ENCODE data around the gene FMNL2. TPM values are rescaled to one million over a fixed set of nuclear protein-coding genes. Genes with fewer than 3 reads are reported as not detected.

The FMNL2 gene
- polyA plus RNA-seq, 1 donor: 20.4 TPM

DNA sequence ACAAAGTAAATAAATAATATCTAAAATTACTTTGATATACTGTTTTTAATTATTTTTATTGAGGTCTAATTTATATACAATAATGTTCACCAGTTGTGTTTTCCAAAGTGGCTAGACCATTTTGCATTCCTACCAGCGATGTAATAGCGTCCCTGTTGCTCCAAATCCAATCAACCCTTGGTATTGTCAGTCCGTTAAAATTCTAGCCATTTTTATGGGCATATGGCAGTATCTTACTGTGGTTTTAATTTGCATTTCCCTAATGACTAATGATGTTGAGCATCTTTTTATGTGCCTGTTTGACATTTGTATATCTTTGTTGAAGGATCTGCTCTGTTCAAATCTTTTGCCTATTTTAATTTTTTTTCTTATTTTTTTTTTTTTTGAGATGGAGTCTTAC, 197.3 kb downstream of the FMNL2 start:
- DNase-seq: no peak

DNA sequence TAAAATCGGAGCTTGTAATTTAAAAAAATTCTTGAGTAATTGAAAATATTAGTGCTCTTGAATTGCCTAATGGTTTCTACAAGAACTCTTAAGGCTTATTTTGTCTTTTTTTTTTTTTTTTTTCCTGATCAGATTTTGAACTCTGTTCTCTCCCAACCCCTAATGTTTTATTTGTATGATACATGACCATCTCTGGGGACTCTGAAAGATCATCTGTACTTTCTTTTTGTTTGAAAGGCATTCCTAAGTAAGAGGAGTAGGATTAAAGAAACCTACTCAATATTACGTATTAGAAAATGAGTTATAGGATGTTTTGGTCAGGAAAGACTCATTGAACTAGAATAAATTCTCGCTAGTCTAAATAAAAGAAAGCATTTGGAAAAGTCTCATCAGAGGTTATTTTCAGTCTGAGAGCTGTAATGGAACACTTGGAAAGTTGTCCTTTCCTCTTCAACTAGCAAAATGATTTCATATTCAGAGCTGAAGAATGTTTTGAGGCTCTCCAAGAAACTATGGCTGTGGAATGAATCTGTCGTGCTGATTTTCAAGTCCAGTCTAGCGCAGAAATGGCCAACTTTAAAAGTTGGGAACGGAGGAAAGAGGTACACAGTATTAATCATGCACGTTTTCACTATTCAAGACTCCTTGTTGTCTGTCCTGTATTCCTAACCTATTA, 199.6 kb downstream of the FMNL2 start:
- DNase-seq: peak; percentile 79

DNA sequence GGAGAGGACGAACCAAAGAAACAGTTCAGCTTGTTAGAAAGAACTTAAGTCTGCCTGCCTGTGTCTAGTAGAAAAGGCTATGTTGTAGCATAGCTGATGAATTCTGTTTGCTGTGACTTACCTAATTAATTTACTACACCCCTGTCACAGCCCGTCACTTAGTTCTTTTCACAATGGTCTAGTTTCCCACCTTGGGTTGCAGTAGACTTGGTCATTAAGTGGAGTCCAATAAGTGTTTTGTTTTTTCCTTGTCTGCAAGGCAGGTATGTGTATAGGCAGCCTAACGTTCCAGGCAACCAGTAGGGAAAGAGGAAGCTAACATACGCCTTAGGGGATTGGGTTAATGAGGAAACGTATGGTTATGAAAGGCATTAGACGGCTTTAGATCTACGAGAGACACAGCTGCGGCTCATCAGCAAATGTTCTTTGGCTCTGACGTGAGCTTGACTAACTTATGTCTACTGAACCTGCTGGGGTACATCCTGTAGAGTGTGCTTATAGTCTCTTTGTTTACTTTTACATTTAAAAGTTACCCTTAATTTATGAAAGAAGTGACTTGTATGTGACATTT, 202.2 kb downstream of the FMNL2 start:
- DNase-seq: no peak

DNA sequence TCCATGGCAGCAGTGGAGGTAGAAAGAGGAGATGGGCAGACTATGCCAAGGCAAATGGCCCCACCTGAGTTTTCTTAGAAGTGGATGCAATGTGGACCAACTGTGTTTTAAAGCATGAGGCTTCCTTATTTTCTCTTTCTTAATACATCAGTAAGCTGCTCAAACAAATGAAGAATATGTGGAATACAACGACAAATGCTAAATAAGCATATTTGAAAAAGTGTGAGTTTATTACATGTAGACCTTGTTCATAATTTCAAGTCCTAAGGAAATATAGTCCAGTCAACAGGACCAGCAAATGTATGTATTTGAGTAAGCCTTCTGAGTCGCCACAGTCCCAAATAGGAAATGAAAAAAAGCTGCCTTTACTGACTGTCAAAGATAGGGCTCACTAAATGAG, 204.4 kb downstream of the FMNL2 start:
- DNase-seq: no peak

DNA sequence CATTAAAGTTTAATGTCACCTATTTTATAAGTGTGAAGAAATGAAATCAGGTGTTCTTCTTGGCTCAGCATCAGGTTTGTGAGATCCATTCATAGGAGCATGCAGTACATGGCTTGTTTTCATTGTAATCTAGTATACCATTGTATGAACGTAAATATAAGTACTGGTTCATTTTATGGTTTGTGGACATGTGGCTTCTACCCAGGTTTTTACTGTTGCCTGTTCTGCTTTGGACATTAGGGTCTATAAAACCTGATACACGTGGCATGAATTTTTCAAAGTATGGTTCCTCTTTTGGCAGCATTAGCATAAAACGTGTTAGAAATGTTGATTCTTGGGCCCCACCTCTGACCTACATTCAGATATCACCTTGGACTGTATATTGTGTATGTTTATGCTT, 206.7 kb downstream of the FMNL2 start:
- DNase-seq: no peak

DNA sequence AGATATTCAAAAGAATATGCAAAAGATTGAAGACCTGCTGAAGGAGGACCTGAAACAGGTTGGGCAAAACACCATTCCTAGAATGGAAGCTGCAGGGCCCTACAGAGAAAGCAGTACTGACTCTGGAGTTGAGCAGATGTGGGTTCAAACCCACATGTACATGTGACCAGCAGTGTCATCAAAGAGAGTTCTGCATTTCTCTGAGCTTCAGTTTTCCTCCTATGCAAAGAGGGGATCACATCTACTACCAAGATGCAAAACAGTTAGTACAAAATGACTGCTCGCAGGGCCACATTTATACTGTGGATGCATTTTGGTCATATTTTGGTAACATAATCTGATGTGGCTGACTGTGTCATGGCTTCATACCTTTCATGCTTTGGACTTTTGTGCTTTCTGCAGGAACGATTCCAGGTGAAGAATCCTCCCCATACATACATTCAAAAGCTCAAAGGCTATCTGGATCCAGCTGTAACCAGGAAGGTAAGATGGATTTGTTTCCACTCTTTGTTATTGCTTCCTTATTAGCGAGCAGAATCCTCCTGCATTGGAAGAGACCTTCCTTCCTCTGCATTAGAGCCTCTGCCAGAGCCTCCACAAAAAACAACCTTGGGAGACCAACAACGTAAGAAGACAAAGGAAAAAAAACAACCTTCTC, 207.5 kb downstream of the FMNL2 start:
- no peak for DNase-seq

DNA sequence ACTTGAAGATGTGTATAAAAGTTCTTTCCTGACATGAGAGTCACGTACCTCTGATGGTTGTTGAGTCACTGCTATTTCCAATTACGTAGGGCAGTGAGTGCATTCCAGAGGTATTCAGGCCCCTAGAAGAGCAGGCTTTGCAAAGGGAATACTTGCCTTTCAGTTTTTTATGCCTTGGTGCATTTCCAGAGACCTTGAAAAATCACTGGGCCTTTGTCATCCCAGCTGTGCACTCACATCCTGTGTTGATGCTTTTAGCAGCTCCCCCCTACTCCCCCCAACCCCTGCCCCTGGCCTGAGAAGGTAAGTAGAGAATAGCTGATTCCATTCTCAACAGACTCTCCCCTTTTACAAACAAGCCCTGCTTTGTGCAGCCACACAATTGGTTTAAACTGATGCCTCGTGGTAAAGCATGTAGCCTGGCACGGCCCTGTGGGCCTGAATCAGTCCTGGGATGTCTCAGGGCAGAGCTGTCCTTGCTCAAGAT, 208.1 kb downstream of the FMNL2 start:
- DNase-seq: peak; percentile 75

DNA sequence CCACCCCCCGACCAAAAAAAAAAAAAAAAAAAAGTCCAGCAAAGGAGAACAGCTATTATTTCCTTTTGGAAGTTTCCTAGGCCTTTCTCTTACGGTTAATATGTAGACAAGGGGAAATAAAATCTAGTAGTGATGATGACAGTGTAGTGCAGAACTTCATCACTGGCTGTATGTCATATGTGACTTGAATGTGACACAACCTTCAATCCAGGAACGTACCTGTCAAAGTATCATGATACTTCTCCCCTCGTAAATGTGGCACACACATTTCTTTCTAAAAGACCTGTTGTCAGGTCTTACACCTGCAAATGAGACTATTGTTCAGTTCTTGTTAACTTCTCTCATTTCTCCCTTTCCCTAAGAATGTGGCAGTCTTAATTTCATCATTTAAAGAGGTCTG, 208.7 kb downstream of the FMNL2 start:
- DNase-seq: no peak

DNA sequence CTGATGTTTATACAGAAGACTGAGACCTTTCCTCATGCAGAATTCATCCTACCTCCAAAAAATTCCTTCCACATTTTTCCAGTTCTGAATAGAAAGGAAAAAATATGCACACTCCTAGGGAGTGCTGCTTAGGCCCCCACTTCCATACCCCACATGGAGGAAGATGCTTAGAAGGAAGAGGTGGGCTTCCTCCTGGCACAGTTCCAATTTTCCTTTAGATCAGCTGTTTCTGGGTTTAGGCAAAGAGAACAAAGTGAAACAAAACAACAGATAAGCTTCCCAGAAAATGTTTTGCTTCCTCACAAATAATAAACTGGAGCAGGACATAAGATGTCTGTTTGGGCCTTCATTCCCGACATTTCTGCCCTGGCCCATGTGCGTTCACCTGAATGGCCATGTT, 209.7 kb downstream of the FMNL2 start:
- no peak for DNase-seq

DNA sequence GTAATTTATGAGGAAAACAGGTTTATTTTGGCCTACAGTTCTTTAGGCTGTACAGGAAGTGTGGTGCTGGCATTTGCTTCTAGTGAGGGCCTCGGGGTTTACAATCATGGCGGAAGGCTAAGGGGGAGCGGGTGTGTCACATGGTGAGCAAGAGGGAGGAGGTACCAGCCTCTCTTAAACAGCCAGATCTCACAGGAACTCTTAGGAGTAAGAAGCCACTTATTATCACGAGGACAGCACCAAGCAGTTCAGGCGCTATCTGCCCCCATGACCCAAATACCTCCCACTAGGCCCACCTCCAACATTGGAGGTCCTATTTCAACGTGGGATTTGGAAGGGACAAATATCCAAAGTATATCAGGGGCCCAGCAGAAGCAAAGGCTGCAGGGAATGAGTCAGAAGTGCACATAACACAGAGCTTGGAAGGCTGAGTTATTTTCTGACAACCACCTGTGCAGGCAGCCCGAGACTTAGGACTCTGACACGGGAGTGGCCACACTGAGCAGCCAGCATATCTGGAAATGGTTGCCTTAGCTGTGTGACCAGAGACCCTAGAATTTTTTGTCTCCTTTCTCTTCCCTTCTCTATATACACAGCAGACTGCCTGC, 211.4 kb downstream of the FMNL2 start:
- no peak for DNase-seq

DNA sequence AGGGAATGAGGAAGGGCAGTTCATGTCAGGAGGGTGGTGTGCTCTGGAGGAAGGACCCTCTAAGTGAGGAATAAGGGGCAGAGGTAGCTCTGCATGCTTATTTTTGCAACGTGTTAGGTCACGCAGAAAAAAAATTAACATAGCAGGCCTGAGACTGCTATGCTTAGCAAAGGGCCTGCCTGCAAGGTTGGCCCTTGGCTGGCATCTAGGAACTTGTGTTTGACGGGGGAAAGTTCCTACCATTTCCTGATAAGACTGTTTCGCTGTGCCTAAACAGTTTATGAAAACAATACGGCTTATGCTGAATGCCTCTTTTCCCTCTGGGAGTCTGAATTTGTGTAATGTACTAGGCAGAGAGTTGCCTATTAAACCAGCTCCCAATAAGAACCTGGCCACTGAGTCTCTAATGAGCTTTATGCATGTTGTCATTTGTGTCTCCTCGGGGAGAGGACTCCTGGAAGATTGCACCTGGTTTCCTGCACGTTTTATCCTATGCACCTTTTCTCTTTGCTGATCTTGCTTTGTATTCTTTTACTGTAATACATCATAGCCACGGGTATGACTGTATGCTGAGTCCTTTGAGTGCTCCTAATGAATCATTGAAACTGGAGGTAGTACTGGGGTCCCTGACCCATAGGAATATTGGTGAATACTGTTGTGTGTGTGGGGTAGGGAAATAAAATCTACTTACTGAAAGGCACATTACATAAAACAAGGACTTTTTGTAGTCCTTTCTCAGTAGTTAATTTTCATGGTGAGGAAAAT, 213.3 kb downstream of the FMNL2 start:
- DNase-seq: no peak

DNA sequence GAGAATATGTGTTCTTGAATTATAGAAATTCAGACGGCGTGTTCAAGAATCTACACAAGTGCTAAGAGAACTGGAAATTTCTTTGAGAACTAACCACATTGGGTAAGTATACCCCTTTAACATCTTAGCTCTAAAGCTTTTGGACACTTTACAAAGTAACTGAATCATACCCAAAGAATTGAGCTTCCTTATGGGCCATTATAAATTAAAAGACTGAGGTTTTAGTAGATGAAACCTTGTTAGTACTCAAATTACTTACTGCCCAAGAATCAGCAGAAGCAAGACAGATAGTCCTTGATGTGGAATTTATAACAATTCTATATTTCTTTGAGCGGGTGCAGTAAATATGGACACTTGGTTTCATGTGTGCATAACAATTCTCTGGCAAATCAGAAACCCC, 214.0 kb downstream of the FMNL2 start:
- no peak for DNase-seq

DNA sequence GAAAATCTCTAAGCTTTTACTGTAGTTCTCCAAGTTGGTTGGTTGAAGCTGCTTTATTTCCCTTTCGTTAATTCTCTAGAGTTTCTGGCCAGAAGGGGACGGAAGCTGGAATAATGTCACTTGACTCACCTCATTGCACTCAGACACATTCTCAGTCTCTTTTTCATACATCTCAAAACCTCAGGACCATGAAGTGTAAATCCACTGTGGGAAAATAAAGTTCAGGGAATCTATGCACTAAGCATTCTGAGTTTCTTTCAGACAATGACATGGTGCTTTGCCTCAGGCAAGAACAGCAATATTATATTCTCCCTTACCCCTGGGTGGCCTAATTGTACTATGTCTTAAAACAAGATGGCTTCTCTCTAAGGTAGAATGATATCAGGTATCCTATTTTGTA, 214.4 kb downstream of the FMNL2 start:
- DNase-seq: no peak

DNA sequence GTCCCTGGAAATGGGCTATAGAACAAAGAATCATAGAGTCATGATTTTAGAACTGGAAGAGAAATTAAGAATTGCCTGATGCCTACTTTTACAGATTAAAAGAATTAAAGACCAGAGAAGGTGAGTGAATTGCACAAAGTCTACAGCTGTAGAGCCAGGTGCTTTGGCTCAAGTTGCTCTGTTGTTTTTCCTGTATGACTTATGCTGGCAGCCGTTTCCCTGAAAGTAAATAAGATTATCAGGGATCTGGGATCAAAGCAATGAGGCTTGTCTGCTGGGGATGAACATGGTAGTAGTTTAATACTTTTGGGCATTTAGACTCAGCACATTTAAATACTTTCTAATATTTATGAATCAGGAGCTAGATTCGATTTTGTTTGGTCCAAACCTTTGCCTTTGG, 215.4 kb downstream of the FMNL2 start:
- DNase-seq: no peak

DNA sequence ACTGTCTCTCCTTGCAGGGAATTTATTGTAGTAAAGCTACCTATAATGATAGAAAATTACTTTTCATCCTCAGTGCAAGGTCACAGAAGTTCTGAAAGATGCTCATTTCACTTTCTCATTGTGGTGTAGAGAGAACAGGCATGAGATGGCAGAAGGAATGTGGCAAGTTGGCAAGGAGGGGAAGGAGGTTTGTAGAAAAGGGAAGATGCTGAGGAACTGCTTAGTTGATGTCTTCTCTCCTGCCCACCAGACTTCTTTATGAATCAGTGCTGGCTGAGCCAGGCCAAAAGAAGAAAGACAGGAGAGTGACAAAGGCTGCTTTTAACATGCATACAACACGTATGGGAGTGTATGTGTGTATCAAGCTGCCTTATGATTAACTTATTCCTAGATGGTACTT, 217.9 kb downstream of the FMNL2 start:
- no peak for DNase-seq

DNA sequence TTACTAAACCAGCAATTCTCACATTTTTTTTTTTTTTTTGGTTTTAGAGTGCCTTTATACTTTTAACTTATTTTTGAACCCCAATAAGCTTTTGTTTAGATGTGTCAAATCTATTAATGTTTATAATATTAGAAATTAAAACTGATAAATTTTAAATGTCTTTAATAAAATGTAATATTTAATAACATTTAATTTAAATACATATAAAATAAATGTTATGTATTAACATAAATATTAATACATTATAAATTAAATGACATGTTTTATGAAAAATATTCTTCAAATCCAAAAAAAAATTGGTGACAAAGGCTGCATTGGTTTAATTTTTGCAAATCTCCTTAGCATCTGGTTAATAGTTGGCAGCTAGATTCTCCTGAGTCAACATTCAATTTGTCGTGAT, 218.5 kb downstream of the FMNL2 start:
- DNase-seq: no peak

DNA sequence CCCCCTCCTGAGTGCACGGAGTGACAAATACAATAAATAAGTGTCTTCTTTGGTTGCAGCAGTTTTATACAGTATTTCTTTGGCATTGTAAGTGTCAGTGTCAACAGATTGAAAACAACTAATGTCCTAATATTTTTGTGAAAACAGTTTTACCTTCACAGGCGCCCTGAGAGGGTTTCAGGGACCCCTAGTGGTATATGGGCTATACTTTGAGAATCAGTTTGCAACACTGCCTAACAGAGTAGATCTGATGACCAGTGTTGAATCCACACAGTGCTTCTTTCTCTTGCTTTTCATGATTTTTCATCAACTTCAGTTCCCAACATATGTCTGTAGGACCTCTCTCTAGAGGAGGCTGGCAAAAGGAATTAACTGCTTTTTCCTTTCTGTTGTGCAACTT, 220.1 kb downstream of the FMNL2 start:
- no peak for DNase-seq

DNA sequence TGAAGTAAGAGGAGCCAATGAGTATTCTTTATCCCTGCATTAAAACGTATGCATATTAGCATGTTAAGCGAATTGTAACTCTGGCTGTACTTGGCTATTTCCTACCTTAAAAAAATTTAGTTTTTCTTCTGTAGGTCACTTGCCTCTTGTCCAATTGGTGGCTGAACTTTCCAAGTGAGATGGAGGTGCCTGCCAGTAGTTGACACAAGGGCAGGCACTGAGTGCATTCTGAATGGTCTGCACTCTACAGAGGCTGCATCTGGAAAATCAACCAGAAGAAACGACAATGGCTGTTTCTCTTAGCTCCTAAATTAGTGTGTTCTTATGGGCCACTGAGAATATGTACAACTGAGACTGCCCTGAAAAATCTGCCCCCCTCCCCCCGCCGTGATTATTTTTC, 221.5 kb downstream of the FMNL2 start:
- DNase-seq: no peak

DNA sequence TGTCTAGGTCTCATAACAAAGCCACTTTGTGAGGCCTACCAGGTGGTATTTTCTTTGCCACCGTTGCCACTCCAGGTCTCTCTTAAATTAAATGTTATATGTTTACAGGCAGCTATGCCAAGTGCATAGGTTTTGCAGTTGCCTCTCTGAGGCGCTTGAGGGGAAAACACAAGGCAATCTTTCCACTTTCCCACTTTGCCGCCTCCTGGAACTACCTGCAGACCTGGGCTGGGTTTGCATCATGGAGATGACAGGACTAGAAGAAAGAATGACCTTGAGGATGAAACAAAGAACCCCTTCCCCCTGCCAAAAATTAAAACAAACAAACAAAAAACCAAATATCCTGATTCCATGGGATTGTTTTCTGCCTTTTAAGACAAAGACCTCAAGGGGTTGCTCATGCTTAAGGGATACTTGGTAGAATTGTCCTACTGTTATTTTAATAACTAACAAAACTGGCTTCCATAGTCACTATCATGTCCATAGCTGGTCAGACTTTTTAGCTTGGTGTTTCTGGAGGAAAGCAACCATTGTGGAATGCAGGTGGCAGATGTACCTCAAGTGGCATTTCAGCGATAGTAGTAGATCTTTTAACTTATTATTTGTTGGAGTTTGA, 222.4 kb downstream of the FMNL2 start:
- DNase-seq: no peak

DNA sequence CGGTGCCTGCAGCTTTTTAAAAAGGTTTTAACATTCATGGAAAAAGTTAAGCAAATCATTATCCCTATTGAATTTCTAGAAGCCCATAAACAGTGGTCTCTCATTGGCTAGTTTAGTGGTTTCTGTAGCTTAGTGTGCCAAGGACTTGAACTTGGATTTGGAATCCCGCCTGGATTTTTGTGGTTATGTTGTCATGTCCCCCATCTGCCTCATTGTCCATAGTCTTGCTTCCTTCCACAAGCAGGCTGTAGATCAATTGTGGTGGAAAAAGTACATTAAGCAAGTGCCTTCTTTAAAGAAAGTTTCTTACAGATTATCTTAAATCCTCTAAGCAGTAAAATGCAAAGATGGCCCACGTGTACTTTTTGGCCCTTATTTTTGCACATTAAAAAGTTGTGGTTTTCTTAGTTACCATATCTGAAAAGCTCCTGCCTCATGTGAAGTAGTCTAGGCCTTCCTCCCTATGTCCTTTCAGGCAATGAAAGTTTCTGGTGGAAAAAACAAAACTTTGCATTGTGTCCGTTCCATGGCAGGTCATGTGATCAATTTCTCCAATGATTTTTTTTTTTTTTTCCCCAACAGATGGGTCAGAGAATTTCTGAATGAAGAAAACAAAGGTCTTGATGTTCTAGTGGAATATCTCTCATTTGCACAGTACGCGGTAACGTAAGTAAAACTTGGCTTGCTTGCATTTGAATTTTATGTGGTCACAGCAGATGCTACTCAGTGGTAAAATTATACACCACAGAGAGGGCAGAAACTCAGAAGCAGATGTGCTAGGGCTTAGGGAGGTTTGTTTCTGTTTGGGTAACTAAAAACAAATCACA, 223.4 kb downstream of the FMNL2 start:
- DNase-seq: peak; percentile 70

DNA sequence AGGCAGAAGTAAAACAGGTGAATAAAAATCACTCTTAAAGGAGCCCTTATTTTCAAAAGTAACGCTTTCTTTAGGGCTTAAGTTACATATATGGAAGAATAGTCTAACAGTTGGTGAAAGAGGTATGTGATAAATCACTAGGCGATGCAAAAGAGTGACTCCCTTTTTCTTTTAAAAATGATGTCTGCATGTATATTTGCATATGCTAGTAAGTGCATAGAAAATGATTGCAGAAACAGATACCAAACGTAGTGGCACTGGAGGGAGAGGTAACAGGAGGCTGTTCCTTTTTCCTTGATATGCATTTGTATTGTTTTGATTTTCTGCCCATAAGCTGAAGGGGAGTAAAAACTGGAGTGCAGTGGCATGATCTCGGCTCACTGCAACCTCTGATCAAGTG, 224.0 kb downstream of the FMNL2 start:
- no peak for DNase-seq

DNA sequence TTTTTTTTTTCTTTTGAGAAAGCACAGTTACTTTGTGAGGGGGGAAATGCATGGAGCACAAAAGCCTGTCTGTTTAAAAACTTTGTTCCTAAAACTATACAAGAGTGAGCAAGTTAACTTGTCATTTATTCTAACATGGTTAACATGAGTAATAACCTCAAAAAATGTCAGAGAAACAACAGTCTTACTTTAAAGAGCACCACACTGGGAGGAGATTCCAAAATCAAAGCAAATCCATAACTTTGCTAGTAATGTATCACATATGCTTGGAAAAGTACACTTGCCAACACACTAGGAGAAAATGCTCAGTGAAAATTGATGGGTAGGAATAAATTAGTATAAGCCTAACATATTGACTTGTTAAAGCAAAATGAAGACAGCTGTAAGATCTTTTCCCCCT, 225.2 kb downstream of the FMNL2 start:
- no peak for DNase-seq
